Measurements from ENCODE around the gene C20orf141.

The C20orf141 gene

GRCh38 chr20:2840967-2841531 is 26.3 kb downstream of the C20orf141 start:
- peak; percentile 62 for DNase-seq (ENCODE audit: extremely low read depth, insufficient read length)
- H3K36me3 ChIP-seq (ENCODE audit: control insufficient read depth, insufficient read depth, low read length), result no peaks in the 10 kb centered on the region
- no peaks in the 10 kb centered on the region for H3K27me3 ChIP-seq (replicated peaks; ENCODE audit: control insufficient read depth, insufficient read depth, low read length)
- peak overlapping the region; percentile 89 for H3K4me3 ChIP-seq (replicated peaks; ENCODE audit: low read depth, low read length)
- no peak for TF ChIP-seq CTCF (IDR thresholded peaks at IDR 0.05; ENCODE audit: insufficient read depth, low read length, poor library complexity, severe bottlenecking)

GRCh38 chr20:2845607-2846006 is 30.8 kb downstream of the C20orf141 start:
- Histone ChIP-seq H3K4me3 (replicated peaks; ENCODE audit: low read depth, low read length) (no peak overlapping the region), H3K36me3 (ENCODE audit: control insufficient read depth, insufficient read depth, low read length) (no peaks in the 10 kb centered on the region), H3K27me3 (replicated peaks; ENCODE audit: control insufficient read depth, insufficient read depth, low read length) (no peaks in the 10 kb centered on the region)
- no peak for DNase-seq (ENCODE audit: extremely low read depth, insufficient read length)
- TF ChIP-seq CTCF (IDR thresholded peaks at IDR 0.05; ENCODE audit: insufficient read depth, low read length, poor library complexity, severe bottlenecking), result no peak

- Histone ChIP-seq H3K4me3 (replicated peaks; ENCODE audit: low read depth, low read length) (no peak overlapping the region), H3K36me3 (ENCODE audit: control insufficient read depth, insufficient read depth, low read length) (no peaks in the 10 kb centered on the region), H3K27me3 (replicated peaks; ENCODE audit: control insufficient read depth, insufficient read depth, low read length) (no peaks in the 10 kb centered on the region)
- no peak for DNase-seq (ENCODE audit: extremely low read depth, insufficient read length)
- TF ChIP-seq CTCF (IDR thresholded peaks at IDR 0.05; ENCODE audit: insufficient read depth, low read length, poor library complexity, severe bottlenecking), result no peak
Observed at GRCh38 chr20:2846698-2847097, 31.9 kb downstream of the C20orf141 start.

- no peak for DNase-seq (ENCODE audit: extremely low read depth, insufficient read length)
- Histone ChIP-seq H3K27me3 (replicated peaks; ENCODE audit: control insufficient read depth, insufficient read depth, low read length) (no peaks in the 10 kb centered on the region), H3K36me3 (ENCODE audit: control insufficient read depth, insufficient read depth, low read length) (no peaks in the 10 kb centered on the region), H3K4me3 (replicated peaks; ENCODE audit: low read depth, low read length) (no peak overlapping the region)
- no peak for TF ChIP-seq CTCF (IDR thresholded peaks at IDR 0.05; ENCODE audit: insufficient read depth, low read length, poor library complexity, severe bottlenecking)
Observed at GRCh38 chr20:2847802-2848201, 33.0 kb downstream of the C20orf141 start.

GRCh38 chr20:2849529-2849928 is 34.7 kb downstream of the C20orf141 start:
- no peak for TF ChIP-seq CTCF (IDR thresholded peaks at IDR 0.05; ENCODE audit: insufficient read depth, low read length, poor library complexity, severe bottlenecking)
- Histone ChIP-seq H3K36me3 (ENCODE audit: control insufficient read depth, insufficient read depth, low read length) (no peaks in the 10 kb centered on the region), H3K27me3 (replicated peaks; ENCODE audit: control insufficient read depth, insufficient read depth, low read length) (no peaks in the 10 kb centered on the region), H3K4me3 (replicated peaks; ENCODE audit: low read depth, low read length) (no peak overlapping the region)
- DNase-seq (ENCODE audit: extremely low read depth, insufficient read length), result no peak

- DNase-seq (ENCODE audit: extremely low read depth, insufficient read length), result no peak
- TF ChIP-seq CTCF (IDR thresholded peaks at IDR 0.05; ENCODE audit: insufficient read depth, low read length, poor library complexity, severe bottlenecking), result no peak
- H3K4me3 ChIP-seq (replicated peaks; ENCODE audit: low read depth, low read length), result no peak overlapping the region
- no peaks in the 10 kb centered on the region for H3K36me3 ChIP-seq (ENCODE audit: control insufficient read depth, insufficient read depth, low read length)
- H3K27me3 ChIP-seq (replicated peaks; ENCODE audit: control insufficient read depth, insufficient read depth, low read length), result no peaks in the 10 kb centered on the region
Observed at GRCh38 chr20:2851086-2851485, 36.3 kb downstream of the C20orf141 start.
